ENCODE data around the gene ABI3BP. TPM values are rescaled to one million over a fixed set of nuclear protein-coding genes. Genes with fewer than 3 reads are reported as not detected.

Gene ABI3BP
- total RNA-seq, 4 donors from 2014 or later: 6.2 to 68.7 (median 18.8) TPM

- WGBS, 2 donors: 84 to 87% methylated on average over 5 of the region's 5 CpGs
- DNase-seq: no peak
Observed at GRCh38 chr3:100834332-100834731, 158.9 kb downstream of the ABI3BP start.

GRCh38 chr3:100833483-100833882 is 159.7 kb downstream of the ABI3BP start:
- H3K4me3 ChIP-seq: no peak overlapping the region
- H3K4me1 ChIP-seq: no peaks in the 10 kb centered on the region
- H3K27me3 ChIP-seq: no peaks in the 10 kb centered on the region
- intact Hi-C loops (cut with DNase I): no loop called here
- H3K36me3 ChIP-seq: no peaks in the 10 kb centered on the region
- H3K27ac ChIP-seq: no peak overlapping the region
- H3K9me3 ChIP-seq: no peaks in the 10 kb centered on the region
- WGBS, 2 donors: 63 to 75% methylated on average over 3 of the region's 3 CpGs
- no peak for DNase-seq
- TF ChIP-seq CTCF (IDR thresholded peaks at IDR 0.05): no peak
- no peak for TF ChIP-seq POLR2A (IDR thresholded peaks at IDR 0.05)

More at GRCh38 chr3:100834332-100834731, 158.9 kb downstream of the ABI3BP start:
- no peak overlapping the region for H3K4me3 ChIP-seq
- H3K36me3 ChIP-seq: no peaks in the 10 kb centered on the region
- no peak overlapping the region for H3K27ac ChIP-seq
- TF ChIP-seq POLR2A (IDR thresholded peaks at IDR 0.05): no peak
- TF ChIP-seq CTCF (IDR thresholded peaks at IDR 0.05): no peak
- no peaks in the 10 kb centered on the region for H3K27me3 ChIP-seq
- intact Hi-C loops (cut with DNase I): no loop called here
- no peaks in the 10 kb centered on the region for H3K4me1 ChIP-seq
- no peaks in the 10 kb centered on the region for H3K9me3 ChIP-seq

- no peak for DNase-seq
- intact Hi-C loops (cut with DNase I): no loop called here
- 44 to 49% methylated on average over 2 of the region's 2 CpGs for whole genome bisulfite sequencing, 2 donors
- no peak overlapping the region for H3K27ac ChIP-seq
- no peaks in the 10 kb centered on the region for H3K27me3 ChIP-seq
- no peaks in the 10 kb centered on the region for H3K4me1 ChIP-seq
- TF ChIP-seq POLR2A (IDR thresholded peaks at IDR 0.05): no peak
- no peak for TF ChIP-seq CTCF (IDR thresholded peaks at IDR 0.05)
- H3K4me3 ChIP-seq: no peak overlapping the region
- H3K36me3 ChIP-seq: no peaks in the 10 kb centered on the region
- no peaks in the 10 kb centered on the region for H3K9me3 ChIP-seq
Observed at GRCh38 chr3:100831629-100832028, 161.6 kb downstream of the ABI3BP start.

GRCh38 chr3:100830931-100831330 is 162.3 kb downstream of the ABI3BP start:
- H3K4me3 ChIP-seq: no peak overlapping the region
- intact Hi-C loops (cut with DNase I): no loop called here
- no peak for DNase-seq
- TF ChIP-seq POLR2A (IDR thresholded peaks at IDR 0.05): no peak
- TF ChIP-seq CTCF (IDR thresholded peaks at IDR 0.05): no peak
- no peak overlapping the region for H3K27ac ChIP-seq
- H3K27me3 ChIP-seq: no peaks in the 10 kb centered on the region
- H3K9me3 ChIP-seq: no peaks in the 10 kb centered on the region
- no peaks in the 10 kb centered on the region for H3K36me3 ChIP-seq
- H3K4me1 ChIP-seq: no peaks in the 10 kb centered on the region

- H3K27ac ChIP-seq: no peak overlapping the region
- no peaks in the 10 kb centered on the region for H3K4me1 ChIP-seq
- no peak for DNase-seq
- no peak for TF ChIP-seq CTCF (IDR thresholded peaks at IDR 0.05)
- 24 to 46% methylated on average over 3 of the region's 3 CpGs for WGBS, 2 donors
- H3K9me3 ChIP-seq: no peaks in the 10 kb centered on the region
- H3K27me3 ChIP-seq: no peaks in the 10 kb centered on the region
- no peak overlapping the region for H3K4me3 ChIP-seq
- no peaks in the 10 kb centered on the region for H3K36me3 ChIP-seq
- intact Hi-C loops (cut with DNase I): no loop called here
Observed at GRCh38 chr3:100825574-100825973, 167.6 kb downstream of the ABI3BP start.
